Psoas muscle (tissue), 8 donors: ENCODE data around the gene NUBP2. TPM values are rescaled to one million over a fixed set of nuclear protein-coding genes. Genes with fewer than 3 reads are reported as not detected.
A peak's percentile ranks its signal among the peaks of the same experiment; 100 is the strongest.

Source experiments
- ATAC-seq, 4 donors: fragments of 200-7000 bp; cut with Tn5 transposase; one replicate each; pipeline ENCODE4 v1.9.1; 2020; ENCODE audit warnings: moderate library complexity in 3 of 4, mild to moderate bottlenecking in 2 of 4
- DNase-seq, 2 donors: peaks; one replicate each; pipeline ENCODE4 v3.0.0-alpha.2; 2020
- H3K27ac ChIP-seq: fragments of 200-600 bp; one replicate; pipeline ENCODE4 v1.8.0; 2022
- H3K27me3 ChIP-seq, 3 donors: fragments of 200-600 bp in 1 of 3; one replicate each; pipeline versions ENCODE4 v1.6.1 to v1.8.0; 2013 to 2022; ENCODE audit warnings: low read length in 2 of 3, mild to moderate bottlenecking in 2 of 3, moderate library complexity in 1 of 3; ENCODE audit not compliant: insufficient read depth in 3 of 3
- H3K36me3 ChIP-seq, 2 donors: fragments of 200-600 bp in 1 of 2; one replicate each; pipeline versions ENCODE4 v1.6.1 to v1.8.0; 2013 to 2022; ENCODE audit warnings: low read depth in 1 of 2, mild to moderate bottlenecking in 1 of 2, moderate library complexity in 1 of 2; ENCODE audit not compliant: insufficient read depth in 1 of 2
- H3K4me1 ChIP-seq: fragments of 200-600 bp; one replicate; pipeline ENCODE4 v1.8.0; 2022
- H3K4me3 ChIP-seq: fragments of 200-600 bp; one replicate; pipeline ENCODE4 v1.8.0; 2022; ENCODE audit warnings: mild to moderate bottlenecking
- H3K9me3 ChIP-seq: fragments of 200-600 bp; one replicate; pipeline ENCODE4 v1.8.0; 2022
- WGBS, 3 donors: extraction: QIAGEN DNeasy Blood & Tissue Kit; methylation state at CpG; one replicate each; pipeline versions ENCODE4 v1.1.6 to v1.1.7; 2013; 5-methylcytosine and 5-hydroxymethylcytosine counted together
- intact Hi-C, 2 donors: fragments of 100-400 bp; cut with DNase I; formaldehyde crosslinking; loops; one replicate each; pipeline versions ENCODE4 v1.11.0 to v1.14.2; 2022
- polyA plus RNA-seq, 3 donors: library from polyadenylated mRNA; stranded (reverse); fragments of 200-250 nt; gene quantifications; one replicate each; pipeline ENCODE4 v1.2.3, GENCODE V29; 2013
- total RNA-seq, 4 donors: library from RNA; stranded (reverse); fragmentation: NEBNext Ultra II Directional in 2 of 4; extraction: Animal tissue kit (Norgen Biotek cat#: 25700) in 2 of 4; gene quantifications; one replicate each; pipeline versions ENCODE4 v1.2.1 to v1.2.4, GENCODE V29; 2021 to 2023
- TF ChIP-seq, protein P1 (sequence below): fragments of 200-600 bp; IDR thresholded peaks from one replicate; pipeline ENCODE4 v1.8.0; 2022; ENCODE audit warnings: antibody characterized with exemption
- donor health status: healthy with polysubstance abuse.
- donor health status: DM: no; HTN: no; CAD: no; lungs with moderate emphysema.
- donor health status: Bipolar disorder and iron deficiency.
- donor health status: healthy.
- donor health status: DM: yes; HTN: yes; CAD: no.
- donor health status: DM: no; HTN: no; CAD: no.
- donor health status: DM: no; HTN: no; CAD: no.
- donor health status: DM: yes; HTN: yes; CAD: no.

NUBP2 gene
- total and polyA plus RNA-seq, 7 donors: 34.7 to 96.0 (median 44.7) TPM

GRCh38 chr16:1775846-1776671 lies 6.7 kb upstream of the NUBP2 start:
- Histone ChIP-seq H3K27me3 (no peaks in the 10 kb centered on the region), H3K4me3 (no peak overlapping the region), H3K36me3 (peaks cover 0 to 61% of the 10 kb centered on the region in 2 donors), H3K27ac (no peak overlapping the region), H3K9me3 (no peaks in the 10 kb centered on the region), H3K4me1 (peaks cover 27% of the 10 kb centered on the region)
- DNase-seq: peak in 1 of 2 donors; percentile 19
- 70 to 75% (median 70%) methylated on average over 26 to 28 of the region's 28 CpGs for WGBS, 3 donors
- TF ChIP-seq, protein P1, sequence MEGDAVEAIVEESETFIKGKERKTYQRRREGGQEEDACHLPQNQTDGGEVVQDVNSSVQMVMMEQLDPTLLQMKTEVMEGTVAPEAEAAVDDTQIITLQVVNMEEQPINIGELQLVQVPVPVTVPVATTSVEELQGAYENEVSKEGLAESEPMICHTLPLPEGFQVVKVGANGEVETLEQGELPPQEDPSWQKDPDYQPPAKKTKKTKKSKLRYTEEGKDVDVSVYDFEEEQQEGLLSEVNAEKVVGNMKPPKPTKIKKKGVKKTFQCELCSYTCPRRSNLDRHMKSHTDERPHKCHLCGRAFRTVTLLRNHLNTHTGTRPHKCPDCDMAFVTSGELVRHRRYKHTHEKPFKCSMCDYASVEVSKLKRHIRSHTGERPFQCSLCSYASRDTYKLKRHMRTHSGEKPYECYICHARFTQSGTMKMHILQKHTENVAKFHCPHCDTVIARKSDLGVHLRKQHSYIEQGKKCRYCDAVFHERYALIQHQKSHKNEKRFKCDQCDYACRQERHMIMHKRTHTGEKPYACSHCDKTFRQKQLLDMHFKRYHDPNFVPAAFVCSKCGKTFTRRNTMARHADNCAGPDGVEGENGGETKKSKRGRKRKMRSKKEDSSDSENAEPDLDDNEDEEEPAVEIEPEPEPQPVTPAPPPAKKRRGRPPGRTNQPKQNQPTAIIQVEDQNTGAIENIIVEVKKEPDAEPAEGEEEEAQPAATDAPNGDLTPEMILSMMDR: no peak
- ATAC-seq: no peak
- intact Hi-C loops: loop anchor here in 1 of 2 donors (10.0 kb wide), 1 partner anchor 169 kb away; the partner anchor contains the start of gene MSRB1

- Histone ChIP-seq H3K36me3 (peaks cover 0 to 63% of the 10 kb centered on the region in 2 donors), H3K27ac (no peak overlapping the region), H3K4me3 (no peak overlapping the region), H3K27me3 (no peaks in the 10 kb centered on the region), H3K9me3 (no peaks in the 10 kb centered on the region), H3K4me1 (peaks cover 33% of the 10 kb centered on the region)
- ATAC-seq (no peak), DNase-seq (no peak)
- 66 to 79% (median 78%) methylated on average over 13 of the region's 13 CpGs for WGBS, 3 donors
- TF ChIP-seq, protein P1: no peak
- intact Hi-C loops: loop anchor here in 1 of 2 donors (10.0 kb wide), 1 partner anchor 168 kb away; the partner anchor contains the start of gene MSRB1
These were observed 6.1 kb upstream of the NUBP2 start for GRCh38 chr16:1776672-1776955.

- intact Hi-C loops: loop anchor here in 1 of 2 donors (10.0 kb wide), 1 partner anchor 168 kb away; the partner anchor contains the start of gene MSRB1
- peak; percentile 16 to 46 for DNase-seq
These were observed 5.8 kb upstream of the NUBP2 start for GRCh38 chr16:1776991-1777374.

DNA sequence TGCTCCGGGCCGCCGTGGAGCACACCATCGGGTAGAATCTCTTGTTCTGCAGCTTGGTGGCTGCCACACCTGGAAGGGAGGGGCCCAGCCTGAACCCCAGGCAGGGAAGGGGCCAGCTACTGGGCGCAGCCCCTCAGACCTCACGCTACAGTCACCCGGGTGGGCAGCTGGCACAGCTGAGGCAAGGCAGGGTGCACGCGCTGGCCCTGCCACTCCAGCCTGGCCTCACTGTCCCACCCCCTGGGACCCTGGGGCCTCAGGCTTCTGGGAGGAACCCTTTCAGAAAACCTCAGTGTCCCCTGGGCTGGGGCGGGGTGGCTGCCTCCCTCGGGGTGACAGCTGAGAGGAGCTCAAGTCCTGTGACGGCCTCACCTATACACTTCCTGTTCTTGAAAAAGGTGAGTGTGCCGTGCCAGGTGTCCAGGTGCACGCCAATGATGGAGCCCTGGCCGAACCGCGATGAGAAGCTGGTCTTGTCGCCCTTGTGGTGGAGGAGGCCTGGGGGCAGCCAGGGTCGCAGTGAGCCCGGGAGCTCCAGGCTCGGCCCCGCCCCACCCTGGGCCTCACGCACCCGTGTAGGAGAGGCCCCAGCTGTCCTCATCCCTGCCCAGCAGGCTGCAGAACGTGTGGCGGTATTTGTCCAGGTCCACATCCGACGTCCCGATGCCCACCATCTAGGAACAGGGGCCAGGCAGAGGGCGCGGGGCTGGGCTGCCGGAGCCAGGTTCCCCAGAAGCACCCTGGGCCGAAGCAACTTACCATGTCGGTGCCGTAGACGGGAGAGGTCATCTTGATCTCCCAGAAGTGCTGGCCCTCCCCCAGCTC lies 5.2 kb upstream of the NUBP2 start:
- DNase-seq (peak; percentile 23 to 57), ATAC-seq (no peak)
- Histone ChIP-seq H3K4me3 (no peak overlapping the region), H3K27ac (no peak overlapping the region), H3K4me1 (peaks cover 35% of the 10 kb centered on the region), H3K9me3 (no peaks in the 10 kb centered on the region), H3K27me3 (no peaks in the 10 kb centered on the region), H3K36me3 (peaks cover 0 to 63% of the 10 kb centered on the region in 2 donors)
- intact Hi-C loops: loop anchor here in 1 of 2 donors (10.0 kb wide), 1 partner anchor 167 kb away; the partner anchor contains the start of gene MSRB1
- 67 to 75% (median 69%) methylated on average over 26 to 36 of the region's 36 CpGs for WGBS, 3 donors
- TF ChIP-seq, protein P1: no peak

More at GRCh38 chr16:1776991-1777374, 5.8 kb upstream of the NUBP2 start:
- no peak for ATAC-seq
- Histone ChIP-seq H3K27ac (no peak overlapping the region), H3K9me3 (no peaks in the 10 kb centered on the region), H3K4me3 (no peak overlapping the region), H3K27me3 (no peaks in the 10 kb centered on the region), H3K4me1 (peaks cover 35% of the 10 kb centered on the region), H3K36me3 (peaks cover 0 to 63% of the 10 kb centered on the region in 2 donors)
- TF ChIP-seq, protein P1: no peak
- WGBS, 3 donors: 75 to 84% (median 82%) methylated on average over 12 to 22 of the region's 22 CpGs
